H1 (cell line): ENCODE data around the gene GDPD3. TPM values are rescaled to one million over a fixed set of nuclear protein-coding genes. Genes with fewer than 3 reads are reported as not detected.

ENCODE experiments used
- CTCF ChIA-PET: fragments of 300-600 bp; sonication (Branson Sonifier 250); formaldehyde crosslinking; loops from one replicate; lab custom pipeline; 2021; ENCODE audit not compliant: partially characterized antibody; lab: Charles Lee
- POLR2A ChIA-PET: fragments of 300-600 bp; sonication (Branson Sonifier 250); formaldehyde crosslinking; loops from one replicate; lab custom pipeline; 2021; ENCODE audit warnings: inconsistent platforms; ENCODE audit not compliant: partially characterized antibody; lab: Charles Lee
- DNase-seq, 2 experiments: peaks; one replicate each; pipeline versions ENCODE4 v3.0.0 to v3.0.0-alpha.2; 2010 to 2022; ENCODE audit warnings: low spot score in 2 of 2, low read depth in 1 of 2, mixed read lengths in 1 of 2
- FAIRE-seq: peaks from 2 replicates; lab custom pipeline; 2011; peaks lifted over from hg19 to GRCh38; lab: Jason Lieb, UNC
- H2AFZ ChIP-seq: 2 replicates; pipeline ENCODE4 v1.8.1; 2012; ENCODE audit warnings: low read length, inconsistent platforms
- H2AK5ac ChIP-seq: 2 replicates; pipeline ENCODE4 v1.6.1; 2013; ENCODE audit warnings: low read depth, low read length
- H2BK120ac ChIP-seq: replicated peaks from 2 replicates; pipeline ENCODE3; 2013; ENCODE audit warnings: low read depth, low read length, inconsistent platforms
- H2BK12ac ChIP-seq: 2 replicates; pipeline ENCODE4 v1.6.1; 2013; ENCODE audit warnings: low read depth, low read length
- H2BK15ac ChIP-seq: 2 replicates; pipeline ENCODE4 v1.6.1; 2013; ENCODE audit warnings: low read length
- H2BK20ac ChIP-seq: 2 replicates; pipeline ENCODE4 v1.6.1; 2013; ENCODE audit warnings: low read length
- H2BK5ac ChIP-seq: 2 replicates; pipeline ENCODE4 v1.6.1; 2013; ENCODE audit warnings: low read depth, low read length
- H3K14ac ChIP-seq: 2 replicates; pipeline ENCODE4 v1.6.1; 2013; ENCODE audit warnings: inconsistent platforms; ENCODE audit not compliant: insufficient read length
- H3K18ac ChIP-seq: 2 replicates; pipeline ENCODE4 v1.6.1; 2013; ENCODE audit warnings: low read length; ENCODE audit errors: extremely low read depth
- H3K23ac ChIP-seq: 2 replicates; pipeline ENCODE4 v1.6.1; 2013; ENCODE audit warnings: inconsistent platforms; ENCODE audit not compliant: insufficient read length
- H3K23me2 ChIP-seq: 2 replicates; pipeline ENCODE4 v1.6.1; 2013; ENCODE audit warnings: low read depth, low read length
- H3K27ac ChIP-seq: 2 replicates; pipeline ENCODE4 v1.6.1; 2011; ENCODE audit warnings: low read depth, low read length, inconsistent platforms
- H3K27me3 ChIP-seq, 4 experiments: replicated peaks in 1 of 4; 1 replicate in 1 of 4; 2 replicates in 3 of 4; pipeline versions ENCODE4 v1.6.1 to v1.8.1; 2011 to 2013; ENCODE audit warnings: low read length in 3 of 4, mild to moderate bottlenecking in 3 of 4, inconsistent platforms in 2 of 4, mixed read lengths in 2 of 4, moderate library complexity in 1 of 4; ENCODE audit not compliant: control insufficient read depth in 3 of 4, insufficient read depth in 3 of 4; ENCODE audit errors: extremely low read depth in 1 of 4
- H3K36me3 ChIP-seq, 4 experiments: 2 replicates each; pipeline versions ENCODE4 v1.6.1 to v1.8.1; 2011 to 2013; ENCODE audit warnings: mild to moderate bottlenecking in 4 of 4, low read length in 3 of 4, moderate library complexity in 2 of 4, control low read depth in 1 of 4, inconsistent platforms in 1 of 4; ENCODE audit not compliant: insufficient read depth in 4 of 4, control insufficient read depth in 2 of 4
- H3K4ac ChIP-seq: replicated peaks from 2 replicates; pipeline ENCODE3; 2013; ENCODE audit warnings: low read length, low read depth, mixed read lengths, inconsistent platforms; ENCODE audit not compliant: insufficient read length
- H3K4me1 ChIP-seq, 4 experiments: replicated peaks in 1 of 4; 1 replicate in 1 of 4; 2 replicates in 3 of 4; pipeline versions ENCODE4 v1.6.1 to v1.8.1; 2011 to 2013; ENCODE audit warnings: low read length in 3 of 4, inconsistent platforms in 2 of 4, mixed read lengths in 1 of 4; ENCODE audit not compliant: insufficient read depth in 4 of 4, control insufficient read depth in 3 of 4
- H3K4me2 ChIP-seq, 2 experiments: 2 replicates each; pipeline versions ENCODE4 v1.6.1 to v1.8.1; 2011 to 2013; ENCODE audit warnings: low read depth in 2 of 2, low read length in 2 of 2, control low read depth in 1 of 2, inconsistent platforms in 1 of 2, mild to moderate bottlenecking in 1 of 2; ENCODE audit not compliant: insufficient read depth in 1 of 2
- H3K4me3 ChIP-seq, 4 experiments: fragments of 200-600, 300-600 bp in 1 of 4; sonication (generic), shearing (Covaris generic), sonication (Bioruptor Twin) in 1 of 4; 2 replicates each; pipeline versions ENCODE4 v1.5.1 to v1.8.1; 2011 to 2016; ENCODE audit warnings: low read length in 4 of 4, low read depth in 3 of 4, control low read depth in 2 of 4, inconsistent platforms in 2 of 4, mild to moderate bottlenecking in 2 of 4, mixed read lengths in 1 of 4, moderate library complexity in 1 of 4; ENCODE audit not compliant: insufficient read depth in 2 of 4; ENCODE audit errors: extremely low read depth in 1 of 4
- H3K56ac ChIP-seq: replicated peaks from 2 replicates; pipeline ENCODE3; 2013; ENCODE audit warnings: low read depth, mild to moderate bottlenecking, mixed read lengths, low read length, inconsistent platforms; ENCODE audit not compliant: insufficient read length
- H3K79me1 ChIP-seq: 2 replicates; pipeline ENCODE4 v1.6.1; 2013; ENCODE audit warnings: low read depth, low read length, control low read depth
- H3K79me2 ChIP-seq, 2 experiments: 2 replicates each; pipeline versions ENCODE4 v1.6.1 to v1.8.1; 2012 to 2013; ENCODE audit warnings: low read length in 2 of 2, mild to moderate bottlenecking in 2 of 2, inconsistent platforms in 1 of 2; ENCODE audit not compliant: insufficient read depth in 2 of 2, control insufficient read depth in 1 of 2
- H3K9ac ChIP-seq, 4 experiments: replicated peaks in 1 of 4; 1 replicate in 1 of 4; 2 replicates in 3 of 4; pipeline versions ENCODE4 v1.6.1 to v1.8.1; 2011 to 2013; ENCODE audit warnings: low read depth in 3 of 4, low read length in 3 of 4, control low read depth in 2 of 4, mild to moderate bottlenecking in 2 of 4, moderate library complexity in 2 of 4, inconsistent platforms in 1 of 4; ENCODE audit errors: extremely low read depth in 1 of 4
- H3K9me3 ChIP-seq, 2 experiments: 2 replicates each; pipeline versions ENCODE4 v1.6.1 to v1.8.1; 2012 to 2013; ENCODE audit warnings: mild to moderate bottlenecking in 2 of 2, moderate library complexity in 2 of 2, control low read depth in 1 of 2, inconsistent platforms in 1 of 2, low read depth in 1 of 2, low read length in 1 of 2, mixed read lengths in 1 of 2; ENCODE audit not compliant: insufficient read depth in 2 of 2
- H4K20me1 ChIP-seq, 2 experiments: replicated peaks in 1 of 2; 2 replicates each; pipeline versions ENCODE3 to v1.8.1; 2011 to 2013; ENCODE audit warnings: inconsistent platforms in 2 of 2, low read length in 2 of 2, mild to moderate bottlenecking in 1 of 2; ENCODE audit not compliant: insufficient read depth in 2 of 2, control insufficient read depth in 1 of 2
- H4K5ac ChIP-seq: 2 replicates; pipeline ENCODE4 v1.6.1; 2013; ENCODE audit warnings: low read length, low read depth, mixed read lengths, inconsistent platforms; ENCODE audit not compliant: insufficient read length
- H4K8ac ChIP-seq: 2 replicates; pipeline ENCODE4 v1.8.0; 2013; ENCODE audit warnings: mild to moderate bottlenecking, moderate library complexity, low read length, inconsistent platforms; ENCODE audit not compliant: insufficient read depth; ENCODE audit errors: extremely low read depth
- H4K91ac ChIP-seq: replicated peaks from 2 replicates; pipeline ENCODE3; 2013; ENCODE audit warnings: low read length, mixed read lengths, inconsistent platforms; ENCODE audit not compliant: insufficient read length
- FOSL1 ChIP-seq: IDR thresholded peaks from 2 replicates; pipeline ENCODE4 v1.6.1; 2011; ENCODE audit warnings: mild to moderate bottlenecking, low read depth, low read length, moderate library complexity; ENCODE audit not compliant: insufficient read depth
- WGBS, 2 experiments: shearing (Covaris generic) in 1 of 2; methylation state at CpG; one replicate each; pipeline versions ENCODE4 v1.1.6 to v1.1.7; 2013 to 2015; ENCODE audit warnings: low lambda C conversion rate in 2 of 2, mixed read lengths in 2 of 2, inconsistent platforms in 1 of 2, low coverage in 1 of 2, missing lambda C conversion rate in 1 of 2; ENCODE audit not compliant: insufficient replicate concordance in 2 of 2, insufficient coverage in 1 of 2, insufficient read length in 1 of 2; ENCODE audit errors: extremely low coverage in 1 of 2, missing lambda C conversion rate in 1 of 2; 5-methylcytosine and 5-hydroxymethylcytosine counted together
- polyA plus RNA-seq, 7 experiments: library from polyadenylated mRNA; depleted of rRNA in 3 of 7; stranded (reverse) in 5 of 7; unstranded in 2 of 7; fragments of >200 nt in 5 of 7; fragments of 200-250 nt in 2 of 7; gene quantifications; 1 replicate in 5 of 7; 2 replicates in 1 of 7; 4 replicates in 1 of 7; pipeline versions ENCODE4 v1.2.1 to v1.2.3, GENCODE V29; 2011 to 2013; ENCODE audit warnings: missing spikeins in 2 of 7, mixed read lengths in 2 of 7
- total RNA-seq: library from RNA; stranded (reverse); fragmentation: NEBNext Ultra II Directional; extraction: Animal tissue kit (Norgen Biotek cat#: 25700); gene quantifications from 2 replicates; pipeline ENCODE4 v1.2.1, GENCODE V29; 2021

The GDPD3 gene
- total and polyA plus RNA-seq, 2 of the 8 experiments (the other 6 are each of a cell fraction or from before 2014, with no cell fraction given): 0.20 TPM; not detected in 1

DNA sequence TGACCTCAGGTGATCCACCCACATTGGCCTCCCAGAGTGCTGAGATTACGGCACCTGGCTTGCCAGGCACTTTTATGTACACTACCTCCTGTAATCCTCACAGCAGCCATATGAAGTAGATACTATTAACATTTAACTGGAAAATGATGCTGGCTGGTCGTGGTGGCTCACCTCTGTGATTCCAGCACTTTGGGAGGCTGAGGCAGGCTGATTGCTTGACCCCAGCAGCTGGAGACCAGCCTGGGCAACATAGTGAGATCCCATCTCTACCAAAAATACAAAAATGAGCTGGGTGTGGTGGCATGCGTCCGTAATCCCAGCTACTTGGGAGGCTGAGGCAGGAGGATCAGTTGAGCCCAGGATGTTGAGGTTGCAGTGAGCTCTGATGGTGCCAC lies 11.6 kb upstream of the GDPD3 start:
- Histone ChIP-seq H2BK120ac (no peak overlapping the region), H3K4me2 (no peak overlapping the region), H3K9me3 (no peaks in the 10 kb centered on the region), H3K4me3 (no peak overlapping the region), H2BK20ac (no peak overlapping the region), H3K27me3 (peaks cover 0 to 2% (median under 1%) of the 10 kb centered on the region in 4 experiments; a peak in 1 of 7 replicates), H3K23ac (no peak overlapping the region), H4K5ac (no peak overlapping the region), H3K9ac (no peak overlapping the region), H4K8ac (no peak overlapping the region), H2BK5ac (no peak overlapping the region), H4K91ac (no peak overlapping the region), H3K36me3 (no peaks in the 10 kb centered on the region), H3K79me1 (no peaks in the 10 kb centered on the region), H3K4ac (no peak overlapping the region), H2BK15ac (no peak overlapping the region), H3K18ac (no peak overlapping the region), H4K20me1 (no peaks in the 10 kb centered on the region), H3K27ac (no peak overlapping the region), H3K14ac (no peak overlapping the region), H3K23me2 (peaks cover 8% of the 10 kb centered on the region; the same call in 1 of the 2 replicates), H3K56ac (no peak overlapping the region), H3K4me1 (peaks cover 0 to 6% (median 2%) of the 10 kb centered on the region in 4 experiments; a peak in 4 of 7 replicates), H2AK5ac (no peak overlapping the region), H2BK12ac (no peak overlapping the region), H3K79me2 (no peaks in the 10 kb centered on the region), H2AFZ (no peak overlapping the region)
- CTCF ChIA-PET: interaction anchor here (1.1 to 4.2 kb wide), 2 partner anchors 12 to 31 kb away, joined by 3 to 30 read pairs; partner anchors contain the start of gene GDPD3
- no peak for TF ChIP-seq FOSL1
- FAIRE-seq (no peak), DNase-seq (no peak)
- POLR2A ChIA-PET: interaction anchor here (1.1 kb wide), 1 partner anchor 10 kb away, joined by 4 read pairs; no protein-coding TSS in a partner anchor
- WGBS, 2 experiments: 95% methylated on average over 4 of the region's 4 CpGs; no CpG with 5 or more reads in 1 of the 2 experiments
